Measurements from ENCODE around the gene SPDYE3. TPM values are rescaled to one million over a fixed set of nuclear protein-coding genes. Genes with fewer than 3 reads are reported as not detected.

SPDYE3 gene
- polyA plus RNA-seq, 1 donor: 3.5 TPM

- H3K27ac ChIP-seq (ENCODE audit: low read length): no peak overlapping the region
- no CpG with 5 or more reads among the region's 6 CpGs for WGBS (ENCODE audit: insufficient coverage, low lambda C conversion rate)
- no peak for DNase-seq
- H3K4me1 ChIP-seq (ENCODE audit: control insufficient read depth, insufficient read depth, low read length): no peaks in the 10 kb centered on the region
- H3K9me3 ChIP-seq (ENCODE audit: control insufficient read depth, low read depth, low read length): no peaks in the 10 kb centered on the region
- no peaks in the 10 kb centered on the region for H3K27me3 ChIP-seq (ENCODE audit: control insufficient read depth, insufficient read depth, low read length)
- peaks cover 9% of the 10 kb centered on the region for H3K36me3 ChIP-seq (ENCODE audit: control insufficient read depth, insufficient read depth, low read length)
- no peak overlapping the region for H3K4me3 ChIP-seq (ENCODE audit: low read length)
Measured at GRCh38 chr7:100370746-100371145, 63.2 kb downstream of the SPDYE3 start.

GRCh38 chr7:100371561-100372171 is 64.2 kb downstream of the SPDYE3 start:
- Histone ChIP-seq H3K27me3 (ENCODE audit: control insufficient read depth, insufficient read depth, low read length) (no peaks in the 10 kb centered on the region), H3K9me3 (ENCODE audit: control insufficient read depth, low read depth, low read length) (no peaks in the 10 kb centered on the region), H3K4me1 (ENCODE audit: control insufficient read depth, insufficient read depth, low read length) (no peaks in the 10 kb centered on the region), H3K36me3 (ENCODE audit: control insufficient read depth, insufficient read depth, low read length) (peaks cover 9% of the 10 kb centered on the region), H3K4me3 (ENCODE audit: low read length) (no peak overlapping the region), H3K27ac (ENCODE audit: low read length) (no peak overlapping the region)
- WGBS (ENCODE audit: insufficient coverage, low lambda C conversion rate): no CpG with 5 or more reads among the region's 7 CpGs
- DNase-seq: no peak

Other genes starting within 250 kb of the SPDYE3 start
- 50.4 TPM for gene ZNF3, start 226.0 kb upstream of the SPDYE3 start, polyA plus RNA-seq
- 94.0 TPM for gene COPS6, start 218.7 kb upstream of the SPDYE3 start, polyA plus RNA-seq
- gene MCM7, start 206.3 kb upstream of the SPDYE3 start, polyA plus RNA-seq: 93.8 TPM
- 18.2 TPM for gene AP4M1, start 206.1 kb upstream of the SPDYE3 start, polyA plus RNA-seq
- 36.1 TPM for gene TAF6, start 188.3 kb upstream of the SPDYE3 start, polyA plus RNA-seq
- 20.1 TPM for gene CNPY4, start 188.1 kb upstream of the SPDYE3 start, polyA plus RNA-seq
- 2.8 TPM for gene MBLAC1, start 180.7 kb upstream of the SPDYE3 start, polyA plus RNA-seq
- 133 TPM for gene LAMTOR4, start 158.8 kb upstream of the SPDYE3 start, polyA plus RNA-seq
- 23.8 TPM for gene TRAPPC14, start 149.0 kb upstream of the SPDYE3 start, polyA plus RNA-seq
- gene GAL3ST4, start 139.1 kb upstream of the SPDYE3 start, polyA plus RNA-seq: 4.2 TPM
- gene GPC2, start 130.3 kb upstream of the SPDYE3 start, polyA plus RNA-seq: 3.9 TPM
- gene STAG3, start 129.8 kb upstream of the SPDYE3 start, polyA plus RNA-seq: 15.6 TPM
- gene PVRIG, start 87.8 kb upstream of the SPDYE3 start, polyA plus RNA-seq: 1.5 TPM
- gene PILRB, start 50.4 kb downstream of the SPDYE3 start, polyA plus RNA-seq: 64.8 TPM
- 5.8 TPM for gene PILRA, start 65.8 kb downstream of the SPDYE3 start, polyA plus RNA-seq
- 4.8 TPM for gene ZCWPW1, start 121.0 kb downstream of the SPDYE3 start, polyA plus RNA-seq
- 37.6 TPM for gene MEPCE, start 122.1 kb downstream of the SPDYE3 start, polyA plus RNA-seq
- gene PPP1R35, start 128.8 kb downstream of the SPDYE3 start, polyA plus RNA-seq: 29.7 TPM
- gene SPACDR, start 156.6 kb downstream of the SPDYE3 start, polyA plus RNA-seq: 1.4 TPM
- 56.8 TPM for gene TSC22D4, start 171.5 kb downstream of the SPDYE3 start, polyA plus RNA-seq
- gene NYAP1, start 176.2 kb downstream of the SPDYE3 start, polyA plus RNA-seq: 3.5 TPM
- 18.6 TPM for gene AGFG2, start 231.5 kb downstream of the SPDYE3 start, polyA plus RNA-seq